ENCODE data around the gene MRTFA. TPM values are rescaled to one million over a fixed set of nuclear protein-coding genes. Genes with fewer than 3 reads are reported as not detected.
A peak's percentile ranks its signal among the peaks of the same experiment; 100 is the strongest.

The MRTFA gene
- total RNA-seq, 3 donors from 2014 or later, result 32.4 to 45.3 (median 35.0) TPM

DNA sequence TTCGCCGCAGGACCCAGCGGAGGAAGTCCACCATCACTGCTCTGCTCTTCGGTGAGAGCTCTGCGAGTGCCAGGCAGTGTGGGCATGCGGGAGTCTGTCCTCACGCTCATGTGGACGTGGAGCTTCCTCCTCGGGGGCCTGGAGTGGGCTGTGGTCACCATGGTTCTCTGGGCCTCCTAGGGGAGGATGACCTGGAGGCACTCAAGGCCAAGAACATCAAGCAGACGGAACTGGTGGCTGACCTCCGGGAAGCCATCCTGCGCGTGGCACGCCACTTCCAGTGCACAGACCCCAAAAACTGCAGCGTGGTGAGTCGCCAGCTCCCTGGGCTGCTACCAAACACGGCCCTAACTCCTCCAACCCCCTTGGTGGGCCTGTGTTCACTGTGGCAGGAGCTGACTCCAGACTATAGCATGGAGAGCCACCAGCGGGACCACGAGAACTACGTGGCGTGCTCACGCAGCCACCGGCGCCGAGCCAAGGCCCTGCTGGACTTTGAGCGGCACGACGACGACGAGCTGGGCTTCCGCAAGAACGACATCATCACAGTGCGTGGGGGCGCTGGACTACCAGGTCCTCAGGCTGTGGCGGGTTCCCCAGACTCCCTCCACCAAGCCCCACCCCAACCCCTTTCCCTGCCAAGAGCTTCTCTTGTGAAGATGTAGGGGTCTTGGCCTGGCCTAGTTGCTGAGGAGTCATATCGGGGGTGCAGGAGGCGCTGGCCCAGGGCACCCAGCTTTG lies 229.3 kb downstream of the MRTFA start:
- Histone ChIP-seq H3K36me3 (ENCODE audit: low read depth) (peaks cover 3% of the 10 kb centered on the region), H3K9me3 (no peaks in the 10 kb centered on the region), H3K4me1 (ENCODE audit: low read depth) (no peaks in the 10 kb centered on the region), H3K4me3 (no peak overlapping the region)
- TF ChIP-seq, protein P1, sequence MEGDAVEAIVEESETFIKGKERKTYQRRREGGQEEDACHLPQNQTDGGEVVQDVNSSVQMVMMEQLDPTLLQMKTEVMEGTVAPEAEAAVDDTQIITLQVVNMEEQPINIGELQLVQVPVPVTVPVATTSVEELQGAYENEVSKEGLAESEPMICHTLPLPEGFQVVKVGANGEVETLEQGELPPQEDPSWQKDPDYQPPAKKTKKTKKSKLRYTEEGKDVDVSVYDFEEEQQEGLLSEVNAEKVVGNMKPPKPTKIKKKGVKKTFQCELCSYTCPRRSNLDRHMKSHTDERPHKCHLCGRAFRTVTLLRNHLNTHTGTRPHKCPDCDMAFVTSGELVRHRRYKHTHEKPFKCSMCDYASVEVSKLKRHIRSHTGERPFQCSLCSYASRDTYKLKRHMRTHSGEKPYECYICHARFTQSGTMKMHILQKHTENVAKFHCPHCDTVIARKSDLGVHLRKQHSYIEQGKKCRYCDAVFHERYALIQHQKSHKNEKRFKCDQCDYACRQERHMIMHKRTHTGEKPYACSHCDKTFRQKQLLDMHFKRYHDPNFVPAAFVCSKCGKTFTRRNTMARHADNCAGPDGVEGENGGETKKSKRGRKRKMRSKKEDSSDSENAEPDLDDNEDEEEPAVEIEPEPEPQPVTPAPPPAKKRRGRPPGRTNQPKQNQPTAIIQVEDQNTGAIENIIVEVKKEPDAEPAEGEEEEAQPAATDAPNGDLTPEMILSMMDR (IDR thresholded peaks at IDR 0.05), result no peak
- ATAC-seq (no peak), DNase-seq (peak in 1 of 3 donors; percentile 20)
- intact Hi-C loops (cut with DNase I, micrococcal nuclease), result no loop called here

DNA sequence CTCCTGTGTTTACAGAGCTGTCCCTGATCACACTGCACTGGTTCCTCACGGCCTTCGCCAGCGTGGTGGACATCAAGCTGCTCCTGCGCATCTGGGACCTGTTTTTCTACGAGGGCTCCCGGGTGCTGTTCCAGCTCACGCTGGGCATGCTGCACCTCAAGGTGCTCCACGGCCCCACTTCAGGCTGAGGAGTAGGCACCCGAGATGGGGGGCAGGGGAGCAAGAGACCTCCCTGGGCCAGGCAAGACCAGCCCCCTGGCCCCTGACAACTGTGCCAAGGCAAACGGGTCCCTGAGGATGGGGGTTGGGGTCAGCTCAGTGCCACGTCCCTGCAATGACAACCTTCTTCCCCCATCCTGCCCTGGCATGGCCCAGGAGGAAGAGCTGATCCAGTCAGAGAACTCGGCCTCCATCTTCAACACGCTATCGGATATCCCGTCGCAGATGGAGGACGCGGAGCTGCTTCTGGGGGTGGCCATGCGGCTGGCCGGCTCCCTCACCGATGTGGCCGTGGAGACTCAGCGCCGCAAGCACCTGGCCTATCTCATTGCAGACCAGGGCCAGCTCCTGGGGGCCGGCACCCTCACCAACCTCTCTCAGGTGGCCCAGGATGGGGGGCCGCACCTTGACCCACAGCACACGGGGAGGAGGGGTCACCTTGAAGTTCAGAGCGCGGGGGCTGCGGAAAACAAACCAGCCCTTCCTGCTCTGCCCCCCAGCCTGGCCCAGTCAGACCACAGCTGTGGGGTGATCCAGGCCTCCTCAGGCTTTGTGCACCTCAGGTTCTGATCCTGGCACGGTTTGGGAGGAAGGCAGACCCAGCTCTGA lies 230.2 kb downstream of the MRTFA start:
- Histone ChIP-seq H3K4me3 (no peak overlapping the region), H3K9me3 (no peaks in the 10 kb centered on the region), H3K4me1 (ENCODE audit: low read depth) (no peaks in the 10 kb centered on the region), H3K36me3 (ENCODE audit: low read depth) (peaks cover 3% of the 10 kb centered on the region)
- intact Hi-C loops (cut with DNase I, micrococcal nuclease), result no loop called here
- peak in 1 of 3 donors; percentile 26 for DNase-seq
- TF ChIP-seq, protein P1 (IDR thresholded peaks at IDR 0.05), result no peak
- ATAC-seq, result no peak

DNA sequence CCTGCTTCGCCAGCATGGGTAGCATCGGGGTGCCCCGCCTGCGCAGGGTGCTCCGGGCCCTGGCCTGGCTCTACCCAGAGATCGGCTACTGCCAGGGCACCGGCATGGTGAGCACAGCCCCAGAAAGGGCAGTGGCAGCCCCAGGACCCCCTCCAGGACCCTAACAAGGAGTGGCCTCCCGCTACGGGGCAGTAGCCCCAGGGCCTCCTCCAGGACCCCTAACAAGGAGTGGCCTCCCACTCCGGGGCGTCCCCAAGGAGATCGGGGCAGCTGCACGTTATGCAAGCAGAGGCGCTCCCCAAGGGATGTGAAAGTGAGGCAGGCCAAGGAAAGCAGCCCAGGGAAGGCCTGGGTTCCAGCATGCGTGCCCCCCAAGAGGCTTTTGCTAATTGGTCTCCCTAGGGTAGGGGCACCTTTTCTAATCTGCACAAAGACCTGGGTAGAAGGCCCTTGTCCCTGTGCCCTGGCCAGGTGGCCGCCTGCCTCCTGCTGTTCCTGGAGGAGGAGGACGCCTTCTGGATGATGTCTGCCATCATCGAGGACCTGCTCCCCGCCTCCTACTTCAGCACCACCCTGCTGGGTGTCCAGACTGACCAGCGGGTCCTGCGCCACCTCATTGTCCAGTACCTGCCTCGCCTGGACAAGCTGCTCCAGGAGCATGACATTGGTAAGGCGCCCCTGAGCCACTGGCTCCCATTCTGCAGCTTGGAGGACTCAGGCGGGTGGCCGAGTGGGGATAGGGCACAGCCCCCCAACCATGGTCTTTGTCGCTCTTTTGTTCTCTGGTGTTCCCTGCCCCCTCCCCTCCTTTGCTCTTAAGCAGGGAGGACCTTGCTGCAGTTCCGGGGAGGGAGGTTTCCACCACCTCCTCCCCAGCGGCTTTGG lies 231.1 kb downstream of the MRTFA start:
- Histone ChIP-seq H3K4me3 (no peak overlapping the region), H3K9me3 (no peaks in the 10 kb centered on the region), H3K36me3 (ENCODE audit: low read depth) (peaks cover 8% of the 10 kb centered on the region), H3K4me1 (ENCODE audit: low read depth) (peaks cover 8% of the 10 kb centered on the region)
- ATAC-seq, result no peak
- intact Hi-C loops (cut with DNase I, micrococcal nuclease), result no loop called here
- peak in 2 of 3 donors; percentile 15 to 50 for DNase-seq
- TF ChIP-seq, protein P1 (IDR thresholded peaks at IDR 0.05), result no peak

DNA sequence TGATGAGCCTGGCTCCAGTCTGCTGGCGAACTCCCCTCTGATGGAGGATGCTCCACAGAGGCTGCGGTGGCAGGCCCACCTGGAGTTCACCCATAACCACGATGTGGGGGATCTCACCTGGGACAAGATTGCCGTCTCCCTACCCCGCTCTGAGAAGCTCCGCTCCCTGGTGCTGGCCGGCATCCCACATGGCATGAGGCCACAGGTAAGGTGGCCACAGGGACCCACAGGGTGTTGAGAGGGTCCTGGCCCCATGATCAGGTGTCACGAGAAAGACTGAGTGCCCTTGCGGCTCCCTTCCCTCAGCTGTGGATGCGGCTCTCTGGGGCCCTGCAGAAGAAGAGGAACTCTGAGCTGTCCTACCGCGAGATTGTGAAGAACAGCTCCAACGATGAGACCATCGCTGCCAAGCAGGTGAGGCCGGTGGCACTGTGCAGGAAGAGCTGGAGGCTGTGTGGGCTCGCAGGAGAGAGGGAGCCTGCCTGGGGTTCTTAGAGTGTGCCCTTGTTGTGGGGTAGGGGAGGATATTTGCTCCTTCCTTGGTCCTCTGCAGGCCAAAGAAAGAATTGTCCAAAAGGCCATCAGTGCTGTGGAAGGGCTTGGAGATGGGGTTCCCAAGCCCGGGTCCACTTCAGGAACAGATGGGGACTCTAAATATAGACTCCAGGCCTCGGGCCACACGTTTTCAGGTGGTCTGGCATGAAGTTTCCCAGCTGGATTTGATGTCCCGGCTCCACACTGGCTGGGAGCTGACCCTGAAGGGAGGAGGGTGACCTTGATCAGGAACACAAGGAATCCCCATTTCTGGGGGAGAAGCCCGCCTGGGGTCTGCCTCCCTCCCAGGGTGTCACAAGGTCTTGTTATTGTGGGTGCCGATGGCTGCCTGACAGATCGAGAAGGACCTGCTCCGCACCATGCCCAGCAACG lies 232.0 kb downstream of the MRTFA start:
- TF ChIP-seq, protein P1 (IDR thresholded peaks at IDR 0.05), result no peak
- intact Hi-C loops (cut with DNase I, micrococcal nuclease), result no loop called here
- H3K36me3 ChIP-seq (ENCODE audit: low read depth), result peaks cover 8% of the 10 kb centered on the region
- peaks cover 9% of the 10 kb centered on the region for H3K4me1 ChIP-seq (ENCODE audit: low read depth)
- no peak for DNase-seq
- no peak overlapping the region for H3K4me3 ChIP-seq
- no peaks in the 10 kb centered on the region for H3K9me3 ChIP-seq
- no peak for ATAC-seq

Data from mucosa of descending colon (tissue), 3 donors.